NCI-H2107 treated with DMSO at 0.1 percent for 48 hours (cell line): ENCODE measurements around the gene TRAP1.
A peak's percentile ranks its signal among the peaks of the same experiment; 100 is the strongest.

Experiments used
- DNase-seq: peaks from one replicate; lab custom pipeline; 2025; ENCODE audit not compliant: unreplicated experiment; lab: John Stamatoyannopoulos, UW

The TRAP1 gene

GRCh38 chr16:3652373-3653195, 64.7 kb downstream of the TRAP1 start:
- DNase-seq: no peak

GRCh38 chr16:3651461-3652372, 65.6 kb downstream of the TRAP1 start:
- DNase-seq: no peak

DNA sequence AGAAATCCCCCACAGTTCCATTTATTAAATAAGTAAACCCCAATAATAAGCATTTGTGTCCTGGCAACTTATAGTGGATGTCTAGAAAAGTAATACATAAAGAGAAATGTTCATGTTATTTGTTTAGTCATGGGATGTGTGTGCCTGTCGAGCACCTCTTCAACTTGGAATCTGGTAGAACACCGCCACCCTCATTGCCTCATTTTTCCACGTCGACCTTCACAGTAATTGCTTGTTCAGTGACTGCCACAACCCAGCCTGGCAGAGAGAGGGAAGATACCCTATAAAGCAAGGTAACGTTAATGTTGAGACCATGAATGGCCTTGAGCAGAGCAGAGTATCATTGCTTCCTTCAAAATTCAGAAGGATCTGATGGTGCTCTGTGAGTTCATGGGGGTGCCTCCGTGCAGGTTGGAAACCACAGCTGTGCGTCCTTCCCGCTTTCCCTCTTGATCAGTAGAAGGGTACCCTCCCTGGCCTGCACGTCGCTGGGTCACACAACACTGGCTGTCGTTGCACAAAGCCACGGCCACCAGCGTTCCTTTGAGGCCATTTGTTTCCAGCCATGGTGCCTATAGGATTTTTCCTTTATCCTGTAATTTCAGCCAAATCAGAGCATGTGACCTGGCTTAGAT, 66.6 kb downstream of the TRAP1 start:
- no peak for DNase-seq

- DNase-seq: peak; percentile 86
Observed at GRCh38 chr16:3646348-3646920, 70.9 kb downstream of the TRAP1 start.

DNA sequence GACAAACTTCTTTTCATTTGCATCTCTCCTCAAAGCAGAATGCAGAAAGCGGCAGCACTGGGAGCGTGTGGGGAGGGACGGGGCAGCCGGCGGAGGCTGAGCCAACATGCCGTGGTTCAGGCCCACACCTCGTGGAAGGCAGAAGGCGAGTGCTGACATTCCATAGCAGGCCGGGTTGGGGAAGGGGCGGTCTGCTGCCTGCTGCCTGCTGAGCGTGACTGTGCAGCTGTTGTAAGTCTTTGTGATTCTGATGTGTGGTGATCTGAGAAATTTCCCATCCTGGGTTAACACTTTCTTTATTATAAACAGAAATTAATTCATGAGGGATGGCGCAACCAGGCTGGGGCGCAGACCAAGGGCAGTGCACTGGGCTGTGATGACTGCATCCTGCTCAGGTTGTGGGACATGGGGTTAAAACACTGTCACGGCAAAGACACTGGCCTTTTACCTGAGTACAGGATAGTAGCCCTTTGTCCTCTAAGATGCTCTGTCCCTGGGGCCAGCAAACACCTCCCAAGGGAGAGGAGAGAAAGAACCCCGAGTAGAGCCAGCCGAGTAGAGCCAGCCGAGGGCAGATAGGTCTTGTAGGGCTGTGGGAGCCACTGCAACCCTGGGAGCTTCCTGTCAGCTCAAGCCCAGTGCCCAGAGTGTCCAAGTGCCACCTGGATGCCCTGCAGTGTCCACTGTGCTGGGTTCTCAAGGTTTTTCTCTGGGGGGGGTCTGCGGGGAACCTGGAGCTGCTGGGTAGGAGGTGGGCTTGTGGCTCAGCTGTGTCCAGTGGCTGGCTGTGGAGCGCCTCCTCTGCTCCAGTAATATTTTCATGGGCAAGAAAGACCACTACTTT, 71.6 kb downstream of the TRAP1 start:
- peak; percentile 16 for DNase-seq

DNA sequence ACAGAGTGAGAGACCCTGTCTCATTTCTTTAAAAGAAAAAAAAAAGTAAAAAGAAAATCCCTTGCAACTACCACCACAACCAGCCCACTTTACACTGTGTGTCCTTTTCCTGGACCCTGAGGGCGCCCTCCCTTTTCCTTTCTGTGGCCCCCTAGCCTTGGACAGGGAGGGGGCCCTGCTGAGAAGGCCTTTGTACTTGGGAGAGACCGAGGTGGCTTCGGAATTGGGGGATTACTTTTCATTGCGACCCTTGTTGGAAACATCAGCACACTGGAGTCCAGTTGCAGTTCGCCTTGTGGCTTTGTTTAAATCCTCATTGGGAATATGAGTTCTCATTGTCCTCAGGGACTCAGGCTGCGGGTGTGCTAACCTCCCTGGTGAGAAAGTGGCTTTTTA, 72.2 kb downstream of the TRAP1 start:
- DNase-seq: no peak

DNA sequence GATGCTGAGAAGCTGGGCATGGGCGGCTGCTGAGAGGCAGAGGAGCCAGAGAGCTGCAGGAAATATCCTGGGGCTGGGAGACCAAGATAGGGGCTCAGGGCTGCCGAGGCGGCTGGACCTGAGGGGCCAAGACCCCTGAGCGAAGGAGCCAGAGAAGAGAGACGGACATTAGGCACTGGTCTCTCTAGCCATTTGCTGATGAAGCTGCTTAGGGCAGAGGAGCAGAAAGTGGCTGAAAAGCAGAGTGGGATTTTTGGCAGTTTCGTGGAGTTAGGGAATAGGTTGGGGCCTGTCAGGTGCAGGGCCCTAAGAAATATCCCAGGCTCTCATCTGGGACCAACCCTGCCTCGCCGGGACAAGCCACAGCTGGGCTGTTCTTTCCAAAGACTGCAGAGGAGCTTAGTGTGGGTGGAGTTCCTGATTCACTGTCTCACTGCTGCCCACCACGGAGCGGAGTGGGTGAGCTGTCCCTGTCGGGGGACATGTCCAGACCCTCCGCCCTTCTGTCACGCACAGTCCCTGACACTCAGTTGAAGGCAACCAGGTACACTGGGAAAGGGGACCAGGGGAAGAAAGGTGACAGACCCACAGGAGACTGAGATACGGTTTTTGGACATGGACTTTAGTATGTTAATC, 74.1 kb downstream of the TRAP1 start:
- no peak for DNase-seq

- no peak for DNase-seq
Observed at GRCh38 chr16:3642397-3643094, 74.8 kb downstream of the TRAP1 start.

DNA sequence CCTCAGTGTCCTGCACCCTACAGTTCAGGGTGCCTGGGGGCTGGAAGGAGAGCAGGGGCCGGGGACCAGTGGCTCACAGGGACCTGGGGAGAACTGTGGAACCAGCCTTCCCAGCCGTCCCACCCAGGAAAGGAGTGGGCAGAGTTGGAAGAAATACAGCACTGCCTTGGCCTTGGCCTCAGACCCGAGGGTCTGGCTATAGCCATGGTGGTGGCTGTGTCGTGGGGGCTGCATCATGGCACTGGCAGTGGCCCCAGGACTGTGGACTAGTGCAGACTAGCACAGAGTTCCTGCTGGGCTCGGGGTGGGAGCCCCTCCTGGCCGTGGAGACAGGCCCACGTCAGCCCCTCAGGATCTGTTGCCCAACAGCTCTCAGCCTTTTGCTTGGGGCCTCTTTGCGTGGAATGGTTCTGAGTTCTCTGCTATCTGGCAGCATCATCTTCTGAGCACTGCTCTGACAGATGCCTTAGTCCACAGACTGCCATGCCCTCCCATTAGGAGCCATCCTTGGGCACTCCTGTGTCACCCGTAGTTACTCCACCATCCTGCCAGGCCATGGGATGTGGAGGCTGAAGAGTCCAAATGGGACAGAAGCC, 75.4 kb downstream of the TRAP1 start:
- DNase-seq: no peak

- no peak for DNase-seq
Observed at GRCh38 chr16:3640632-3641501, 76.5 kb downstream of the TRAP1 start.

DNA sequence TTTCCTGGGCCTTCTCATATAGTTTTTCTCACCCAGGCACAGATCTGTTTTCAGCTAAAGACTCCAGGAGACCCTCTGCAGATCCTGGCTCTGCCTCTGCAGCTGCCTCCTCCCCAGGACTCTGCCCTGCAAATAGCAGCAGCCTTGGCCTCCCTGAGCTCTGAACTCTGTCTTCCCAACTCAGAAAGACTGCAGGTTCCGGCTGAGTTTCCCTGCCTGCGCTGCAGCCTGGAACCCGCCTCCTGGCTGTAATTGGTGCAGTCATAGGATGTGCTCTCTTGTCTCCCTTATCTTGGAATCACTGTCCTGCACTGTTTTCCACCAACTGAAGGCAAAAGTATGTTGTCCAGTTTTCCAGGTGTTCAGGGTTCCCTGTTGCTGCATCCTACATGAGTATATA, 77.1 kb downstream of the TRAP1 start:
- no peak for DNase-seq

GRCh38 chr16:3638916-3639644, 78.2 kb downstream of the TRAP1 start:
- DNase-seq: no peak

GRCh38 chr16:3637371-3637923, 79.9 kb downstream of the TRAP1 start:
- no peak for DNase-seq

DNA sequence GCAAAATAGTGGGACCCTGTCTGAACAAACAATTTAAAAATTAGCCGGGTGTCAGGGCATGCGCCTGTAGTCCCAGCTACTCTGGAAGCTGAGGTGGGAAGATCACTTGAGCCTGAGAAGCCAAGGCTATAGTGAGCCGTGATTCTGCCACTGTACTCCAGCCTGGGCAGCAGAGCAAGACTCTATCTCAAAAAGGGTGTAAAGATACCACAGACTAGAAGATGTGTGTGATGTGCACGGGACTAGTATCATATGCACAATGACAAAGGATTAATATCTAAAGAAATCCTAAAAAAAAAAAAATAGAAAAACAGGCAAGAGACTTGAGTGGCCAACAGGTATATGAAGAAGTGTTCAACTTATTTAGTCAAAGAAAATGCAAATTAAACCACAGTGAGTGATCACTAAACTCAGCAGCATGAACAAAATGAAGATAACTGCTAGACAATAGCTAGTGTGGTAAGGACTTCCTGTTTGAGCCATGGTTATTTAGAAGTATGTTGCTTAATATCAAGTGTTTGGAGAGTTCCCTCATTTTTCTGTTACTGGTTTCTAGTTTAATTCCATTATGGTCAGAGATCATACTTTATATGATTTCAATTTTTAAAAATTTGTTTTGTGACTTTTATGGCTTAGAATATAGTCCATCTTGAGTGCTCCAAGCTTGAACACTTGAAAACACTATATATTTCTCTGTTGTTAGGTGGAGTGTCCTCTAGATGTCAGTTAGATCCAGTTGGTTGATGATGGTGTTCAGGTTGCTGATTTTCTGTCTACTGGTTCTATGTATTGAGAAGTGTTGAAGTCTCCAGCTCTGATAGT, 91.2 kb downstream of the TRAP1 start:
- DNase-seq: peak; percentile 30

GRCh38 chr16:3625331-3625730, 92.0 kb downstream of the TRAP1 start:
- DNase-seq: no peak

DNA sequence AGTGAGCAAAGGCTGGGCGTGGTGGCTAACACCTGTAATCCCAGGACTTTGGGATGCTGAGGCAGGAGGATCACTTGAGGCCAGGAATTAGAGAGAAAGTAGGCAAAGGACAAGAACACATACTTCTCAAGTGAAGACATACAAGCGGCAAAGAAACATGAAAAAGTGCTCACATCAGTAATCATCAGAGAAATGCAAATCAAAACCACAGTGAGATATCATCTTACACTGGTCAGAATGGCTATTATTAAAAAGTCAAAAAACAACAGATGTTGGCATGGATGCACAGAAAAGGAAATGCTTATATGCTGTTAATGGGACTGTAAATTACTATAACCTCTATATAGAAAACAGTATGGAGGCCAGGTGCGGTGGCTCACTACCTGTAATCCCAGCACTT, 93.7 kb downstream of the TRAP1 start:
- no peak for DNase-seq
